Measurements from ENCODE around the gene VPS8.

The VPS8 gene

GRCh38 chr3:184880276-184881019 is 68.5 kb downstream of the VPS8 start (continued):
- TF ChIP-seq ZSCAN5A (tag by site-specific recombination; IDR thresholded peaks at IDR 0.05) (no peak), ZNF48 (tag by site-specific recombination; IDR thresholded peaks at IDR 0.05) (no peak), HOXA7 (CRISPR knock-in tag; IDR thresholded peaks at IDR 0.05; ENCODE audit: borderline replicate concordance) (no peak)

DNA sequence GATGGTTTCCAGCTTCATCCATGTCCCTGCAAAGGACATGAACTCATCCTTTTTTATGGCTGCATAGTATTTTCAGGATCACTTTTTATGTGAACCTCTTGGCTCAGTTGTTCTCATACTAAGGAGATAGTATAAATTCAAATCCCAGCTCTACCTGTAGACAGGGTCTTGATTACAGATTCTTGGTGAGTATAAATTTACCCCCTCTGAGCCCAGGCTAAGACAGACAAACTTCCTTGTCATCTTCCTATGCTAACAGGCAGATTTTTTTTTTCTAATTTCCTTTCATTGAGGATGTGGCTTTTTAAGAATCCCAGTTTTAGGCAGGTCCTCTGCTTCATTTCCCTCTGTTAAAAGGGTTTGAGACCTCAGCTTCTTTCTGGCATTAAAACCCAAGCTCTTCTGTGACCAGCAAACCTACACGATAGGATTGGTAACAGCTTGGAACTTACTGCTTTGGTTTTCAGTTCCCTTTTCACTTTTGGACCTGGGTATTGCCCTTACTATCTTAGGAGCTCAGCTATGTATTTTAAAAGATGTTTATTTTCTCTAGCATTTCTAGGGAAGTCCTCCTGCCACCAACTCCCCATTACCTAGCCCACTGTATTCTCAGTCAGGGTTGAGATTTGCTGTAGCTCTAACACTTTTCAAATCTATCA is 72.5 kb downstream of the VPS8 start:
- Histone ChIP-seq H3K36me3 (ENCODE audit: control insufficient read depth in 2 of 2, insufficient read depth in 1 of 2, low read length in 2 of 2) (peaks cover 0 to 5% of the 10 kb centered on the region in 2 experiments; a peak in 1 of 3 replicates), H3K27ac (ENCODE audit: extremely low read depth, low read depth, low read length) (no peak overlapping the region), H3K4me3 (ENCODE audit: low read depth, low read length) (no peak overlapping the region), H3K4me1 (ENCODE audit: control insufficient read depth, insufficient read depth, low read length) (no peaks in the 10 kb centered on the region), H3K9me3 (ENCODE audit: control insufficient read depth, insufficient read depth, low read depth, low read length) (no peaks in the 10 kb centered on the region)
- POLR2A ChIA-PET = no interaction called here
- CTCF ChIA-PET = no interaction called here
- TF ChIP-seq ZNF558 (tag by site-specific recombination; IDR thresholded peaks at IDR 0.05) = no peak
- TF ChIP-seq ZNF521 (tag by site-specific recombination; IDR thresholded peaks at IDR 0.05) = no peak
- no peak for TF ChIP-seq PRDM10 (tag by site-specific recombination; IDR thresholded peaks at IDR 0.05)
- TF ChIP-seq ZFP3 (tag by site-specific recombination; IDR thresholded peaks at IDR 0.05; ENCODE audit: low read depth) = no peak
- no peak for TF ChIP-seq ZNF501 (tag by site-specific recombination; IDR thresholded peaks at IDR 0.05)
- TF ChIP-seq ZNF341 (tag by site-specific recombination; IDR thresholded peaks at IDR 0.05; ENCODE audit: low read depth) = no peak
- TF ChIP-seq ZNF146 (tag by site-specific recombination; IDR thresholded peaks at IDR 0.05) = peak; percentile 60; the same call in 1 of the 2 replicates
- no peak for TF ChIP-seq HOXC10 (CRISPR knock-in tag; IDR thresholded peaks at IDR 0.05)
- no peak for TF ChIP-seq ELK4 (IDR thresholded peaks at IDR 0.05; ENCODE audit: borderline replicate concordance, low read depth, low read length)

DNA sequence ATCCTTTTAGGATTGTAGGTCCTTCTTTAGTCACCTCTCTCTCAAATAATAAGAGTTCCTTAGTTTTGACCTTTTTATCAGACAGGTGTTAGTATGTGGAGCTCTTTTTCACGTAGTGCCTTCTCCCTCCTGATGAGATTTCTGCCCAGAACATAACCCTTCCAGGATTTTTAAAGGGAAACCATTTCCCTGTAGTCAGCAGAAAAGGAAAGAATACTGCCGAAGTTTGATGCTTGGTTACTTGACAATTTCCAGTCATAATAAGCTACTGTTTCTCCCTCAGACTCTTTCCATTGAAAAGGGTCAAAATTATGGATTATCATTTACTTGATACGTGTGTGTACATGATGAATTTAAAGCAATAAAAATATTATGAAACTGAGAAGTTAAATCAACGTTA is 73.1 kb downstream of the VPS8 start:
- ChIA-PET CTCF (no interaction called here), POLR2A (no interaction called here)
- no peak overlapping the region for H3K4me3 ChIP-seq (ENCODE audit: low read depth, low read length)
- H3K27ac ChIP-seq (ENCODE audit: extremely low read depth, low read depth, low read length) = no peak overlapping the region
- TF ChIP-seq SP7 (tag by site-specific recombination; IDR thresholded peaks at IDR 0.05) = no peak
- H3K36me3 ChIP-seq (ENCODE audit: control insufficient read depth in 2 of 2, insufficient read depth in 1 of 2, low read length in 2 of 2) = peaks cover 0 to 5% of the 10 kb centered on the region in 2 experiments; a peak in 1 of 3 replicates
- no peaks in the 10 kb centered on the region for H3K4me1 ChIP-seq (ENCODE audit: control insufficient read depth, insufficient read depth, low read length)
- H3K9me3 ChIP-seq (ENCODE audit: control insufficient read depth, insufficient read depth, low read depth, low read length) = no peaks in the 10 kb centered on the region

Measured in HEK293 (cell line).